HCT116 (cell line): ENCODE measurements around the gene ZFP36.

ENCODE experiments used
- RAD21 ChIP-seq: IDR thresholded peaks from 2 replicates; pipeline ENCODE4 v1.6.1; 2012; ENCODE audit warnings: low read depth, mild to moderate bottlenecking
- TCF7L2 ChIP-seq: IDR thresholded peaks from 2 replicates; pipeline ENCODE4 v1.7.0; 2011; ENCODE audit warnings: borderline replicate concordance, inconsistent platforms; ENCODE audit not compliant: insufficient read depth, insufficient read length; ENCODE audit errors: extremely low read depth
- TF ChIP-seq, protein P1 (sequence below), 3 experiments: fragments of 200-600 bp in 1 of 3; sonication (generic) in 1 of 3; IDR thresholded peaks in 2 of 3; conservative IDR thresholded peaks in 1 of 3; 2 replicates each; pipeline ENCODE4 v1.5.1; 2012 to 2017; ENCODE audit warnings: low read depth in 2 of 3, low read length in 2 of 3, antibody characterized with exemption in 1 of 3, borderline replicate concordance in 1 of 3, control low read depth in 1 of 3, mild to moderate bottlenecking in 1 of 3, mixed read lengths in 1 of 3, mixed run types in 1 of 3, moderate library complexity in 1 of 3; ENCODE audit not compliant: insufficient read depth in 1 of 3

DNA sequence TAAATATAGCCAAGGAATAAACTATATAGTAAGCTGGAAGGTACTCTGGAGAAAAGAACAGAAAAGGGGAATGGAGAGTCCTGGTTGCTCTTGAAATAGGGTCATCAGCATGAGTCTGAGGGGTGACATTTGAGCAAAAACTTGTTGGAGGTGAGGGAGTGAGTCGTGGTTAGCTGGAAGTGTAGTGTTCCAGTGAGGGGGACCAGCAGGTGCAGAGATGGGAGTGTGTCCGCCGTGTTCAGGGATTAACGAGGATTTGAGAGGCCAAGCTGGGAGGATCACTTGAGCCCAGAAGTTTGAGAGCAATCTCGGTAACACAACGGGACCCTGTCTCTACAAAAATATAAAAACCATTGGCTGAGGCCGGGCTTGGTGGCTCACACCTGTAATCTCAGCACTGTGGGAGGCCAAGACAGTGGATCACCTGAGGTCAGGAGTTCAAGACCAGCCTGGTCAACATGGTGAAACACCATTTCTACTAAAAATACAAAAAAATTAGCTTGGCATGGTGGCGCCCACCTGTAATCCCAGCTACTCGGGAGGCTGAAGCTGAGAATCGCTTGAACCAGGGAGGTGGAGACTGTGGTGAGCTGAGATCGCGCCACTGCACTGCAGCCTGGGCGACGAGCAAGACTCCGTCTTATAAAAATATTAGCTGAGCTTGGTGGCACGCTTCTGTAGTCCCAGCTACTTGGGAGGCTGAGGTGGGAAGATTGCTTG, 39.9 kb downstream of the ZFP36 start:
- TF ChIP-seq TCF7L2, result no peak
- TF ChIP-seq, protein P1, sequence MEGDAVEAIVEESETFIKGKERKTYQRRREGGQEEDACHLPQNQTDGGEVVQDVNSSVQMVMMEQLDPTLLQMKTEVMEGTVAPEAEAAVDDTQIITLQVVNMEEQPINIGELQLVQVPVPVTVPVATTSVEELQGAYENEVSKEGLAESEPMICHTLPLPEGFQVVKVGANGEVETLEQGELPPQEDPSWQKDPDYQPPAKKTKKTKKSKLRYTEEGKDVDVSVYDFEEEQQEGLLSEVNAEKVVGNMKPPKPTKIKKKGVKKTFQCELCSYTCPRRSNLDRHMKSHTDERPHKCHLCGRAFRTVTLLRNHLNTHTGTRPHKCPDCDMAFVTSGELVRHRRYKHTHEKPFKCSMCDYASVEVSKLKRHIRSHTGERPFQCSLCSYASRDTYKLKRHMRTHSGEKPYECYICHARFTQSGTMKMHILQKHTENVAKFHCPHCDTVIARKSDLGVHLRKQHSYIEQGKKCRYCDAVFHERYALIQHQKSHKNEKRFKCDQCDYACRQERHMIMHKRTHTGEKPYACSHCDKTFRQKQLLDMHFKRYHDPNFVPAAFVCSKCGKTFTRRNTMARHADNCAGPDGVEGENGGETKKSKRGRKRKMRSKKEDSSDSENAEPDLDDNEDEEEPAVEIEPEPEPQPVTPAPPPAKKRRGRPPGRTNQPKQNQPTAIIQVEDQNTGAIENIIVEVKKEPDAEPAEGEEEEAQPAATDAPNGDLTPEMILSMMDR (IDR thresholded peaks at IDR 0.05 in 2 of 3, conservative IDR thresholded peaks at IDR 0.05 in 1 of 3; ENCODE audit: borderline replicate concordance in 1 of 3, insufficient read depth in 1 of 3, low read depth in 2 of 3, low read length in 2 of 3), result no peak
- TF ChIP-seq RAD21, result no peak
